Stimulated activated CD8-positive, alpha-beta memory T cell treated with anti-CD3 and anti-CD28 coated beads, Interleukin-7, amount 100 ng/mL, for 48 hours (primary cell): Measurements from ENCODE around the gene IGF2BP3.

Experiments used
- DNase-seq, 2 donors: peaks; one replicate each; pipeline ENCODE4 v3.0.0-alpha.2; 2020; ENCODE audit warnings: low read depth in 1 of 2; ENCODE audit errors: extremely low read depth in 1 of 2

IGF2BP3 gene

DNA sequence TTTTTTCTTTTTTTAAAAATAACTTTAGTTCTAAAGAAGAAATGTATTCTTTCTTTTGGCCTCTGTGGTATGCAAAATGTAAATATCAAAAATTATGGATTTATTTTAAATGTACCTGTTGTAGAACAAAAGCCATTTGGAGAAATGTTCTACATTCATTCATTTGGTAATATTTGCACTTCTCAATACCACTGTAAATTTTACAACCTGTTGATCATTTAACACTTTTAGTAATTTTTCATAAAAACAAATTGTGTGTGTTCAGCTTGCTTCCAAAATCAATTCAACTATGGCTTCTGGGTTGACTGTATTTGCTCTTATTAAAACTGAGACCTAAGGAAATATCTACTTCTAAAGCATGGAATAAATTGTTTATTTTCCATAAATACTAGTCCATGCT lies 2.3 kb upstream of the IGF2BP3 start:
- no peak for DNase-seq

DNA sequence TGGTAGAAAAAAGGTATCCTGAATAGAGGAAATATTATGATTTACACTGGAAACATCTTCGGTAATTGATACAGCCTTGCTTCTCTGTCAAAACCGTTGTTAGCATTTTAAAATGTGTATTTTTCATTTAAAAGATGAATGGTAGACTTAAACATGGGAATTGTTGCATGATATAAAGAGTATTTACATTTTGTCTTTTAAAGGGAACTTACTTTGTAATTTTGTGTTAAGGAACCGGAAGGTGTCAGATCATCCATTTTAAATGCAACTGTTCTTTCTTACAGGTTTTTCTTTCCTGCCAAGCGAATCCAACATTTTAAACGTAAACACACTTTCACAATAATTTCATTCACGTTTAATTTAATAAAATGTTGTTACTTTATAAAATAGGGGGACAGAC lies 1.8 kb upstream of the IGF2BP3 start:
- DNase-seq = no peak

DNA sequence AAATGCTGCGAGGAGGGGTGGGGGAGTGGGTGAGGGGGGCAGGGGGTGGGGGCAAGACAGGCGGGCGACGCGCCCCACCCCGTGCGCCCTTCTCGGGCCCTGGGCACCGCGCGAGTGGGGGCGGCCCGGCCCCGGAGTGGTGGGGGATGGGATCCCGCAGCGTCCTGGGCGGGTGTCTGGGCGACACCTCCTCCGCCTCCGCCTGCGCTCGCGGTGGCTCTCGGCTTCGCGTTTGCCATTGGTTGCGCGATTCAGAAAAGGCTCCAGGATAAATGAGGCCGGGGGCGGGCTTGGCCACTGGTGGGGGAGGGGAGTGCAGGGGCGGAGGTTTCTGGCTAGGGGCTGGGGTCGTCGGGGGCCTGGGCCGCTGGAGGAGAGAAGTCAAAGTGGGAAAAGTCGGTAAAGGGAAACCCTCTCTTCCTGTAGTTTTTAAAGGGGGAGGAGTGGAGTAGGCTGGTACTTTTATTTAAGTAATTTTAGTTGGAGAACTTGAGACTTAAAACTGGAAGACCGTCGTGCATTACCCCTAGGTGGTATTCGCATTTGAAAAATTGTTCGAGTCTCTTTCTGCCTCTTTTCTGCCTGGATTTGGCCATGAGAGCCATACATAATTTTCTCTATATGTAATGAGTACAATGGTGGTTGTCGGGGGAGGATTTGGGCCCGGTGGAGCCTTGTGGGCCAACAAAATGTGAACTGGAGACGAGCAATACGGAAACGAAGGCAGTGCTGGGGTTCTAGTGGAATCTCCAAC lies 992 bp upstream of the IGF2BP3 start:
- DNase-seq = no peak

DNA sequence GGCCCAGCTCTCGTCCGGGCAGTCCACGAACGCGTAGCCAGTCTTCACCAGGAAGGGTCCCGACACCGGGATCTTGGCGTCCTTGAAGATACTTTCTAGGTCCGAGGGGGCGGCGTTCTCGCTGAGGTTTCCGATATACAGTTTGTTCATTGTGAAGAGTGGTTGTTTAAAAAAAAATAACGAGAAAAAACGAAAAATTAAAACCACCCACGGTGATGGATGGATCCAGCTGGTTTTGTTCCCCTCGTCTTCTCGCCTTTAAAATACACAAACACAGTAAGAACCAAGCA lies 385 bp downstream of the IGF2BP3 start:
- no peak for DNase-seq

DNA sequence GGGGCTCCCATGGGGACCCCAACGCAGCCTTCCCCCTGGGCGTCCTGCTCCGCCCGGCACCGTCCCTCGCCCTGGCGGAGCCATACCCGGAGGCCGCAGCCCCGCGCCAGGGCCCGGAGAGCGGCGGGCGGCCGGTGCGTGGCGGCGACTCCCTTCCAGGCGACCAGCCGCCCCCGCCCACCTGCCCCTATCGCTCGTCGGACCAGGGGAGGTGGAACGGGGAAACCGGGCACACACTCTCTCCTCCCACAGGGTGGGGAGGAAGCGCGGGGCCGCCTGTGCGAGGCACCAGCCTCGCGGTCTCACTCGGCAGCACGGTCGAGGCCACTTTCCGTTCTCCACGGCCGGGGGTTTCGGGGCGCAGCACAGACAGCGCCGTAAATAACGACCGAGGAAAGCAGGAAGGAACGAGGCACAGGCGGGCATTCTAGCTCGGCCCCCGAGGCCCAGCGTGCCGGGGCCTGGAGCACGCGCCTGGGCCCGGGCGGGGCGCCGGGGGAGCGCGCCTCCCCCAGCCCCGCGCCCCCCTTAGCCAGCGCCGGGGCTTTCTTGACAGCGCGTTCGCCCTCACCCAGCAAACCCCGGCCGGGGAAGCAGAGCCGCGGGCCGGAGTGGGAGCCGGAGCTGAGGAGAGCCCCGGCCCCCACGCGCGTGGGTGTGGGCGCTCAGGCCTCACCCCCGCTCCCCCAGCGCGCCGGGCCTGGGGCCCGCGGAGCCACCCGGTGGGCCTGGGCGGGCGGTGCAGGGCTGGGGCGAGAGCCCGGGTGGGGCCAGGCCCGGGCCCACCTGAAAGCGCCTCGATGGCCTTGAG lies 936 bp downstream of the IGF2BP3 start:
- DNase-seq = no peak

DNA sequence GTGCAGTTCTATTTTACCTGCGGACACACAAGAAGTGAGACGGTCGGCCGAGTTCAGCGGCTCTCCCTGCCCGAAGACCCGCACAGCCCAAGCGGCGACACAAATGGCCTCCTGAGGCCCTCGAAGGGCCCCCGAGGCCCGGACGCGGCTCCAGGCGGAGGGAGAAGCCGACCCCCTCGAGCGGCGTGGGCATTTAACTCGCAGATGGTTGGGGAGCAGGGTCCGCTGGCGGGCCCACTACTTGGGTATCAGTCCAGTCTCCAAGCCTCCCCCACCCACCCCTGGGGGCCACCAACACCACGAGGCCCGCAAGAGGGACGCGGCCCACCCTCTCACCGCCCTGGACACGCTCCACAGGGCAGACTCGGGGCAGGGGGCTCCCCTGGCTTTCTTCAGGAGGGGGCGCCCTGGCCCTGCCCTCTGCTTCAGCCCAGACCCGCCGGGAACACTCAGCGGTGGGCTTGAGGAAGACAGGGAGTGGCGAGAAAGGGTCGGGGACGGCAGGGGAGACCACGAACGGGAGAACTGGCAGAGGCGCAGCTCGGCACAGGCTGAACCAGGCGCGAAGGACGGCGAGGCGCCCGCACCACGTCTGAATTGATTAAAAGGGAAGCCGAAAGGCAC lies 1.7 kb downstream of the IGF2BP3 start:
- no peak for DNase-seq

DNA sequence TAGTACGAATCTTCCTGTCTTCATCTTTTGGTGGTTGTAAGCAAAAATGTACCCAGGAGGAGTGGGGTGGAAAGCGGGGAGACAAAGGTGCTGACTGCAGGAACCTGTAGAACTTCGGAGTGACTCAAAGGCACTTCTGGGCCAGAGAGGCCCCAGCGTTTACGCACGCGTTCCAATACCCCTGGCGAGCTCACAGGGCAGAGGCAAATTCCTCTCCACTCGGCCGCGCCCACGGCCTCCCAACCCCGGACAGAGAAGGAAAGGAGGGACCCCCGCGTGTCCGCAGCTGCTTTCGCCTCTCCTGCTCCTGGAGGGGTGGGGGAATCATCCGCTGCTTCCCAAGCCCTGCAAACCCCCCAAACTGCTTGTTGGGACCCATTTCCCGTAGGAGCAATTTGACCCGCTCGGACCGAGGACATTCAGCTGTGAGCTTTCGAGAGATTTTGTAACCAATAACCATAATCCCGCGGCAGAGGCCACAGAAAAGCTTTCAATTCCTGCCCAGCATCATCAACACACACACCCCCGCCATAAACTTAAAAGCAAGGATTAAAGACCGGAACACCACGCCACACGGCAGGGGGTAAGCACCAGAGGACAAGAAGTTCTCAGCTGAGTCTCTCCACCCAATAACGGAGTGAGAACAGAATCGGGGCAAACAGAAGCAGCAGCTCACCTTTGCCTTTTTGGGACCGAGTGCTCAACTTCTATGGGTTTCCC lies 2.3 kb downstream of the IGF2BP3 start:
- no peak for DNase-seq

DNA sequence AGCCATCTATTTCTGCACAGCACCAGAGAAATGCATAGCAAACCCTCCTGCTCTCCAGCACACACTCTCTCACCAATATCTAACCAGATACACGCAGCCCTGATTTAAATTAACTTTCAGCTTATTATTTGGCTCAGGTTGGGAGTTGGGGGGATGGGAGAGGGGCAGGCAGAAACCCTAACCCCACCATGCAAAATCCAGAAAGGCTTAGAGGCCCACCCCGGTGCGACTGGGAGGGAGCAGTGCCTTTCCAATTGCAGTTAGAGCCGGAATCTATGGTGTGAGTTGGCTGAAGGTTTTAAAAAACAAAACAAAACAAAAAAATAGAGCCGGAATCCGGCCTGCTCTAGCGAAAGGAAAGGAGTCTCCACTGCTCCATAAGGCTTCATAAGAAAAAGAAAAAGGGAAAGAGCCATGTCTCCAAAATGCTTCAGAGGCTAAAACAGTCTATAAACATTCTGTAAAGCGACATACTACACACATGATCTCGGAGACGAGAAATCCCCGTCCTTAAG lies 2.9 kb downstream of the IGF2BP3 start:
- no peak for DNase-seq

DNA sequence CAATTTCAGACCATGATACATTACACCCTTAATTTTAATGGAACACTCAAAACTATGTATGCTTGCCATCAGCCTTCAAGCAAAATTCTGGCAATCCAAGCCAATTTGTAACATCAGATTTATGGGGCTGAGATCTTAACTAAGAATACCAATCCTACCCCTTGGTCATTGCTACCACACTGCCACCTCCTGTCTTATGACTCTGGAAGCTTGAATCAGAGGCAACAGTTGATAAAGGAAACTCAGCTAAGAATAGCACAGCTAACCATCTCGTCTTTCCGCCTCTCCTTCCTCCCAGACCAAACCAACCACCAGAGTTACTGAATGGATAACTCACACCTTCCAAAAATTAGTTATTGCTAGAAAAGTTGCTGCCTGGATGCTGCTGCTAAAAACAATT lies 7.4 kb downstream of the IGF2BP3 start:
- no peak for DNase-seq

DNA sequence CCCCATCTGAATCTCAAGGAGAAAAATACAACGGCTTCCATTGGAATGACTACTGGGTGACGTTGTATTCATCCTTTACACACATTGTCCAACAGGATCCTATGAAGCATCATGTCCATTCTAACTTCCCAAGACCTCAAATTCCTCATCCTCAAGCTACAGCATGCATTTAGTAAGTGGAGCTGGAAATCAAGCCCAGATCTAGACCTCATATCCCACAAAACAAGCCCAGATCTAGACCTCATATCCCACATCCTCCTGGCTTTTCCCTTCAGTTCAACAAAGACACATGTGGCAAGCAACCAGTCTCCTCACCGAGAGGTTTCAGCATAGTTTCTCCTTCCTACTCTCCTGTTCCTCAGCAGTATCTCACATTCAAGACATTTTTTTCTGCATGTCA lies 12.2 kb downstream of the IGF2BP3 start:
- DNase-seq = no peak

DNA sequence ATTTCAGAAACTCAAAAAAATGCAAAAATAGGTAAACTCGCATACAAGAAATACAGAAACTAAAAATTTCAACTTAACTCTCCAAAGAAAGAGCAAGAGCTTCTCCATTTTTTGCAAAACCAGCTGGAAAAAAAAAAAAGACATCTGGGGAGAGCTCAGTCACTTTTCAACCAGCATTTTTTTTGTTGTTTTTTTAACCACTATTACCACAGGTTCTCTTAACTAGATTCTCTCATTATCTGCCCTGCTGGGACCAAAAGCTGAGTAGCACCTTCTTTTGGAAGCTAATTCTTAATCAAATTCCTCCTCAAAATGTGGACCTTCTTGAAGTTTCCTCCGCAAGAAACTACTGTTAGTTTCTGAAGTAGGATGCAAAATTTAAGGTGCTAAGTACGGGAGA lies 14.2 kb downstream of the IGF2BP3 start:
- DNase-seq = no peak

DNA sequence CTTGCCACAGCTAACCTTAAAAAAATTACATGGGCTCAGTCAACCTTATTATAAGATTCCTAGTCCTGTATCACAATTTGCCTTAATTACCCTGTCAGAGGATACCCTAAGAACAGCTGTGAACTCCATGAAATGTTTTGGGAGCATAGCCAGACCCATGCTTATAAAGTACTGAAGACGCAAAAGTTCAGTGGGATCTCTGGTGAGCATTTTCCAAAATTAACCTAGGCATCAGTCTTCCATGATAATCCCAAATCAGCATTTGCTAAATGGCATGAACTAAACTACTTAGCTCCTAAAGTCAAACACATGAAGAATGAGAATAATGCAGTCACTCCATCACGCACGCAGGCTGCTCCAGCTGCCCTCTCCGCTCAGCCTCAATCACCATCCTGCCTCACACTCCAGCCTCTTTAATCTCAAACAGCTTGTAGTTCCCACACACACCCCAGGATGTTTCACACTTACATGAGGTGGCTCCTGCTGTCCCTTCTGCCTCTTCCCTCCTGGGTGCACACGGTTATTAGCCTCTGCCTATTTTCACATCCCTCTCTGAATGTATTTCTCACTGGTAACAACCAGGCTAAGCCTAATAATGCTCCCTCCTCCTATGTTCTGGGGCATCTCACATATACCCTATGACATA lies 15.3 kb downstream of the IGF2BP3 start:
- no peak for DNase-seq

DNA sequence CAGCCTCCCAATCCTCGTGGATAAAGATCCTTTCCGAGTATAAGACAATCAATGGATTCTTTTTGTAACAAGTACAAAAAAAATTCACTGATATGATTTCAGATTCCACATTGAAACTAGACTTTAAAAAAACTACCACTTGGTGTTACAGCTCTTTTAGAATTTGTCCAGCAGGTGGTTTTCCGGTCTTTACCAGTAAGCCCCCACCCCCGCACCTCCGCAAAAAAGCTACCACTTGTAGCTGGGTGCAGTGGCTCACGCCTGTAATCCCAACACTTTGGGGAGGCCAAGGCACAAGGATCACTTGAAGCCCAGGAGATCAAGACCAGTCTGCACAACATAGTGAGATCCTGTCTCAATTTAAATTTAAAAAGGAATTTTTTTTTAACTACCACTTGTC lies 19.8 kb downstream of the IGF2BP3 start:
- no peak for DNase-seq

DNA sequence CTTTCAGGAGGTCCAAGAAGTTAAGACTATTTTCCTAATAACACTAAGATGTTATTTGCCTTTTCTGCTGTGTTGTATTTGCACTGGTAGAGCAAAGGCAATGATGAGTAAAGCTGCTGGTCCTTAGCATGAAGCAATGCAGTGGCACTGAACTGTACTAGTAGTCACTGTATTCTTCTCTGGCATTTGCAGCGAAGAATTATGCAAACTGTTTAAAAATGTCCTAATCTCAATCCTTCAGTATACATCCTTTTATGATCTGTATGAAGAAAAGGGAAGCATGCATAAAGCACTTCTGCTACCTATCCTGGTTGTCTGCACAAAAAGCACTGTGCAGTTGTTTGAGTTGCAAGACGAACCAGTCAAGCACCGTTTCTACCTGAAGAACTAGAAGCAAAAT lies 20.4 kb downstream of the IGF2BP3 start:
- DNase-seq = no peak

DNA sequence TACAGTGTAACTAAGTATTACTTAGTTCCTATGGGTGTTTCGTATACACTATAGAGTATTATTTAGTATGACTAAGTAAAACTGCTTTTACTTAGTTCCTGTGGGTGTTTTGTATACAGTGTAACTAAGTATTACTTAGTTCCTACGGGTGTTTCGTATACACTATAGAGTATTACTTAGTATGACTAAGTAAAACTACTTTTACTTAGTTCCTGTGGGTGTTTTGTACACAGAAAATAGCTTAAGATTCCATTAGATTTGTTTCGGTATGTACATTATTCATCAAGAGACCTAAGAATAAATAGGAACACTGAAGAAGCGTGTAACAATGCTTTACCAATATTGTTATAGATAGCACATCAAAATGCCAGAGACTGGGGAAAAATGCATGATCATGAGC lies 25.0 kb downstream of the IGF2BP3 start:
- DNase-seq = no peak

DNA sequence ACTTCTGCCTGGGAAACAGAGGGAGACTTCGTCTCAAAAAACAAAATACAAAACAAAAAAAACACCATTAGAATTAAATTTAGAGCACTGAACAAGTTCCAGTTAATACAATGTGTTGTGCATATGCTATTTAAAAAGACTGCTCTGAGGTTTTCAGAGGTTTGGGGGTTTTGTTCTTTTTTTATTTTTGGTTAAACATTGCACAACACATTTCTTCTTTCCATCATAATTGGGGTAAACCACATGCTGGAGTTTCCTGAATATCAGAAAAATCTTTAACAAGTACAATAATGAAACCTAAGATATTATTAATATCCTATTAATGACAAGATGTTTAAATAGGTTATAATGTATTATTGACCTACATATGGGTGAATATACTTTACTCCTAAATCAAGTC lies 26.3 kb downstream of the IGF2BP3 start:
- DNase-seq = no peak

DNA sequence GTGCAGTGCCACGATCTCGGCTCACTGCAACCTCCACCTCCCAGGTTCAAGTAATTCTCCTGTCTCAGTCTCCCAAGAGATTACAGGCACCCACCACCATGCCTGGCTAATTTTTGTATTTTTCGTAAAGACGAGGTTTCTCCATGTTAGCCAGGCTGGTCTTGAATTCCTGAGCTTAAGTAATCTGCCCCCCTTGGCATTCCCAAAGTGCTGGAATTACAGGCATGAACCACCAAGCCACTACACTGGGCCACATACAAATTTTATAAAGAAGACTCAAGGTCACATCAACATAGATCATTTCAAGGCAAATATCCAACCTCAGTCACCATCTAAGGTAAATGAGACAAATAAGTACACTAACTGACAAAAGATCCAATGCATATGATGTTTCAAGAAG lies 32.1 kb downstream of the IGF2BP3 start:
- no peak for DNase-seq

DNA sequence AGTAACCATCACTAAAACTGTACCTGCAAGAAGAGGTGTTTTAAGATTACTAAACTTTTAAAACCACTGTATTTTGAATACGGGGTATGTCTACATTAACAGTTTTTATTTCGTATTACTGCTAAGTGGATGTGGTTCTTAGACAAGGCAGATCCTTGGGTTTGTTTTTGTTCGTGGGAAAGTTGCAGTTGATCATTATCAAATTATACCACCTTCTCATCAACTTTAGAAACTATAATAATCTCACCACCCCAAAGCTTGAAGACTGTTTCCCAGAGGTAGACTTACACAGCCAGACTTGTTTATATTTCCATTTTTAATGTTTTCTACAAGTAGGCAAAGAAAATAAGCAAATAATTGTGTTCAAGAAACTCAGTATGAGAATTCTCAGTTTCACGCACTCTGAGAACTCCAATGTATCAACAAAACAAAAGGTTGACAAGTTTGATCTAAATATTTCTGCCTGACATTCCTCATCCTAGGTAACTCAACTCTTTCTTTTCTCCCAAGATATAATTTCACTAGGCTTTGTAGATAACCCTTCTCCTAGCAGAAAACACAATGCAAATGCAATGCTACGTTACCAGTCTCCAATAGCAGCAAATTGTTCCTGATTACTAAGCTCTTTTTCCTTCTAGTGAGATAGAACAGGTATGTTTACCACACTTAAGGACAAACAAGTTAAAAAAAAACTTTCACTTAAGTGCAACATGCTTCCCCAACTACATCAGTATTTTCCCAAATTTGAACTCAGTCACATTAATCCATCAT lies 36.0 kb downstream of the IGF2BP3 start:
- DNase-seq = no peak

DNA sequence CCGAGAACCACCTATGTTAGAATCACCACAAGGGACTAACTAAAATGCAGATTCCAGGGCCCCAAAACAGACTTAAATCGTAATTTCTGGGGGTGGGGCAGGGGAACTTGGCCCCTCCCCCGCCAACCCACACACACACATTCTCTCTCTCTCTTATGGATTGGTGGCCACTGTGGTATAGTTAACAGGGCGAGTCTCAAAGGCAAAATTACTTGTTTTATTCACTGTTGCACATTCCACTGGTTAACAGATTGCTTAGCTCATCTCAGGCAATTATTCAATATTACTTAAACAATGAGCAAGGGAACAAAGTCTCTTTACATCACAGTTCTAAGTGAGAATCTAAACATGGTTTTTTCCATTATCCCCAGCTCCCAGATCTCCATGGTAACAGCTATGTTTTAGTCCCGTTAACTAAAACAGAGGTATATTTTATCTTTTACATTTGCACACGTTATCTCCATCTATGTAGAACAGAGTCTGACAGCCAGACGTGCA lies 38.5 kb downstream of the IGF2BP3 start:
- DNase-seq = no peak

DNA sequence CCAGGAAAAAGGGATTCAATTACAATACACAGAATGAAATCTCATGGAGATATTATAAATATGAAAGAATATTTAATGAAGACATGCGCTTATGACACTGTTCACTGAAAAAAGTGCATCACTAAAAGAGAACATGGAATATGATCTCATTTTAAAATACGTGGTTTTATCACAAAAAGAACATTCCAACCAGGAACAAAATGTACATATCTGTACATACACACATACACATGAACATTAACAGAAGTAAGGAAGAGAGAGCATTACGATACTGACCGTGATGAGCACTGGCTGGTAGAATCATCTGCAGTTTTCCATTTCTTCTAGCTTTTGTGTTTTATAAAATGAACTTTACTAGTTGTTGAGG lies 39.4 kb downstream of the IGF2BP3 start:
- DNase-seq = no peak
